HG03342 (cell line): ENCODE results near the gene ORM2.
"Not testable (repeated sequence)": the region's sequence is repeated elsewhere in the genome, so short reads cannot be mapped to it uniquely, and the experiment has no call there.

Source experiments
- ATAC-seq: cut with Tn5 transposase; IDR thresholded peaks from one replicate; pipeline ENCODE4 v1.9.1; 2021; ENCODE audit warnings: mild to moderate bottlenecking, moderate library complexity; ENCODE audit not compliant: unreplicated experiment

ORM2 gene

DNA sequence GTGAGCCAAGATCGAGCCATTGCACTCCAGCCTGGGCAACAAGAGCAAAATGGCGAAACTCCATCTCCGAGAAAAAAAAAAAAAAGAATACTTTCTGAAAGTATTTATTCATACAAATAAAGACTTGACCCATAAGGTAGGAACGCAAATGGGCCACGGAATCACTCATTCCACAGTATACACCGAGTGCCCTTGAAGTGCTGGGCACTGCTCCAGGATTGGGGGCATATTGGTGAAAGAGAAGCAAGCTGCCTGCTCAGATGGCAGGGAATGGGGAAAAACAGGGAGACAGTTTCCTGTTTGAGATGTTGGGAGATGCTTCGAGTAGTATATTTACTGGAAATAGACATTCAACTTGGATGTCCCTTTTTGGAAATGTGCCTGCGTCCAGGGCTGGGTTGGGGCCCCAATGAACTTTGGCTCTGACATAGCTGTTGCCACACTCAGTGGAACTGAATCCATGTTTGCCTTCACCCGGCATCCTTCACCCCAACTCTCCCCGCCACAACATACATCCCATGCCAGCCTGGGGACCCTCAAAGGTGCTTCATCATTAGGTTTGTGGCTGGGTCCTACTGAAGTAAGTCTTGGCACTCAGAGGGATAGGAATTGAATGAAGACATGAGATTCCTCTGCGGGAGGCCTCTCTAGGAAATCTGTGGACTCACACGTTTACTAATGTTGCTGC, 588 bp upstream of the ORM2 start:
- ATAC-seq, result not testable (repeated sequence)

DNA sequence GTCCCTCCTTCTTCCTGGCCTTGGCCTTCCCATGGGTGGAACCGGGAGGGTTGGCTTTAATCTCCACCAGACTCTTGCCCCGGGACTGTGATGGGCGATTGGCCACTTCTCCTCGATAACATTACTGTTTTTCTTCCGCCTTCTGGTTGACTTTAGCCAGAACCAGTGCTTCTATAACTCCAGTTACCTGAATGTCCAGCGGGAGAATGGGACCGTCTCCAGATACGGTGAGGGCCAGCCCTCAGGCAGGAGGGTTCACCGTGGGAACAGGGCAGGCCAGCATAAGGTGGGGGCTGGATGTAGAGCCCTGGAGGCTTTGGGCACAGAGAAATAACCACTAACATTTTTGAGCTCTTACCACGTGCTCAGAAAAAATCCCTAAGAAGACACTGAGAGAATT, 967 bp downstream of the ORM2 start:
- no peak for ATAC-seq

DNA sequence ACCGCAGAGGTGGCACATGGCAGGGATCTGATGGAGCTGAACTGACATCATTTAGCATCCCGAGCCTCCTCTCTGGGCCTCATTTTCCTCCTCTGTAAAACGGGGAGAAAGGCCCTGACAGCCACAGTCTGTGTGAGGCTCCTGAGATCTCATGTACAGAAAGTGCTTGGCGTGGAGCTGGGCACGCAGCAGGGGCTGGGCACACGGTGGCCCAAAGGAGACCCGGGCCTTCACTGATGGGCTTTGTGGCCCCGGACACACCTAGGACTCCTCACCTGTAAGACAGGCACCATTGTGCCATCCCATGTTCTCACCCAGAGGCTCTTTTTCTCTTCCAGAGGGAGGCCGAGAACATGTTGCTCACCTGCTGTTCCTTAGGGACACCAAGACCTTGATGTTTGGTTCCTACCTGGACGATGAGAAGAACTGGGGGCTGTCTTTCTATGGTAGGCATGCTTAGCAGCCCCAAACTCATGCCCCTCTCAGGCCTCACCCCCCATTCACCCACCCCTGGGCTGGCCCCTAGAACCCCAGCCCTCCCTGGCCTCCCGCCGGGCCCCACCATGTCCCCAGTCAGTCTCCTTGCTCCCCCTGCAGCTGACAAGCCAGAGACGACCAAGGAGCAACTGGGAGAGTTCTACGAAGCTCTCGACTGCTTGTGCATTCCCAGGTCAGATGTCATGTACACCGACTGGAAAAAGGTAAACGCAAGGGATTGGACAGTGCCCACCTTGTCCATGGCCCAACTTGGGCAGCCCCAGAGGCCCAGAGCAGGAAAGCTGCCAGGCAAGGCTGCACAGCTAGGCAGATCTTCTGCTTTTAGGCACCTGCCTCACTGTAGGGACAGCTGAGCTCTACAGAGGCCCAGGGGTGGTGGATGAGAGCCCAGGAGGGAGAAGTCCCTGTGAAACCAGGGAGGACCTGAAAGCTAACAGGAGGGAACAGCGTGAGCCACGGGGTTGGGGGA, 1.8 kb downstream of the ORM2 start:
- ATAC-seq, result not testable (repeated sequence)

DNA sequence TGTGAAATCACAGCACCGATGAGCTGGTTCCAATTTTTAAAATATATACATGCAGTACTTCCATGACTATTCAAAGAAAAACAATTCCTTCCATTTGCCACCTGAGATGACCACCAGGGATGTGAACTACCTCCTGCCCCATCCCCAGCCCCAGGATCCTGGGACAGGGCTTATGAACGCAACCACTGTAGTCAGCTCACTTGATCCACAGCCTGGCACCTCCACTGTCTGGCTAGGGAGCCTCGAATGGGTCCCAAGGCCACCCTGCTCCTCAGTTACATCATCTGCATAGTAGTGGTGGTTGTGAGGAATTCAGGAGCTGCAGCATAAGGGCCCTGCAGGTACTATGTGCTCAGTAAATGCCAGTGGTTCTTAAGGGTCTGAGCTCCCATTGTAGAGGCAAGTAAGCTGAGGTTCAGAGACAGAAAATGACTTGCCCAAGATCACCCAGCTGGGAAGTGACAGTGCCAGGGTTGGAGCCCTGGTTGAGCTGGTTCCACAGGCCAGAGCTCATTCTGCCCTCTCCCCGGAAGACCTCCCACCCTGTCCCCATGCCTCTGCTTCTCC, 2.9 kb downstream of the ORM2 start:
- ATAC-seq, result not testable (repeated sequence)

DNA sequence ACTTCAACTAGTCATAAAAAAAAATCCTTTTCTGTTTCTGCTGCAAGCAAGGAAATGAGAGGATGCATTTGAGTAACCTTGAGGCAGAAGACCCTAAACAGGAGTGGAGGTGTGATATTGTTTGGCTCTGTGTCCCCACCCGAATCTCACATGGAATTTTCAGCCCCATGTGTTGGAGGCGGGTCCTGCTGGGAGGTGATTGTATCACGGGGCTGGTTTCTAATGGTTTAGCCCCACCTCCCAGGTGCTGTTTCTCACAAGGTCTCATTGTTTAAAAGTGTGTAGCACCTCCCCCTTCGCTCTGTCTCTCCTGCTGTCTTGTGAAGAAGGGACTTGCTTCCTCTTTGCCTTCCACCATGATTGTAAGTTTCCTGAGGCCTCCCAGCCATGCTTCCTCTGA, 4.0 kb downstream of the ORM2 start:
- not testable (repeated sequence) for ATAC-seq

DNA sequence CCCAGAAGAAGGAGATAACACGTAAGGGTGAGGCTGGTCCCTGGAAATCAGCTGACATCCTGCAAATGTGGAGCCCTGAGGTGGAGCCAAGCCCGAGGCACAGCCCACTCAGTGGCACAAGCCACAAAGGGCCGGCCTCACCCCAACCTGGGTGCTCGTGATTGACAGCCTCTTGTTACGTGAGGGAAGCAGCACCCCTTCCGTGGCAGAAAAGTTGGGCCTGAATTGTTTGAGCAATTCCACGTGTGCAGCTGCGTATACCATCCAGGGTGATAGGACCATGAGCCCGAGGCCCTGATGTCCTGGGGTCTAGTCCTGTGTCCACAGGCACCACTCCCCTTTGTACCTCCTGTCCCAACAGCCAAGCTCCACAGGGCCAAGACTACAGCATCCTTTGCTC, 4.8 kb downstream of the ORM2 start:
- ATAC-seq, result no peak

DNA sequence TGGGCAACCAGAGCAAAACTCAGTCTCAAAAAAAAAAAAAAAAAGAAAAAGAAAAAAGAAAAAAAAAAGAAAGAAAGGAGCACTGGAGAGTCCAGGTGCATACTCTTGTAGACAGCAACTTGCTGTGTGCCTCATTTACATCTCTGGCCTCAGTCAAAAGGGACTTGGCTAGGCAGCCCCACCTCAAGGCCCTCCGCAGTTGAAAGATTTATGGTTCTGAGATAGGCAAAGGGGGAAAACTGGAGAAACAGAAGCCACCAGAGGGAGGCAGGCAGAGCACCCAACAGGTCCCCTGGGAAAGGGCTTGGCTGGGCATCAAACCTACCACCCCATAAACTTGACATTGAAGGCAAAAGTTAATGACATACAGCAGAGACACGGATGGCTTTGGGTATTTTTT, 6.1 kb downstream of the ORM2 start:
- ATAC-seq, result no peak

DNA sequence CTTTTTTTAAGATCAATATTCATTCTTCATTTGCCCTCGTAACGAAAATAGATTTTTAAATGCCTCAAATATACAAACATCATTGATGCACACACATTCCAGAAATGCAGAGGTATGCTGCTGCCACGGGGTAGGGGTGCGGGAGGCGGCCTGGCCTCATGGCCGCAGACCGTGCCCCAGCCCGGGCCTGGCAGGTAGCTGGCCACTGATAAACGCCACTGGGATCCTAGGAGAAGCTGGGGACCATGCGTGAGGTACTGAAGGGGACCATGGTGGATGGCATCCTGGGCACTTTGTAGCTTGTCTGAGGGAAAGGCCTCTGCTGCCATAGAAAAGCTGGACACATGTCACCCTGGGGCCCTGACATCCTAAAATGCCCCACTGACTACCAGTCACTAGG, 6.5 kb downstream of the ORM2 start:
- ATAC-seq, result no peak

DNA sequence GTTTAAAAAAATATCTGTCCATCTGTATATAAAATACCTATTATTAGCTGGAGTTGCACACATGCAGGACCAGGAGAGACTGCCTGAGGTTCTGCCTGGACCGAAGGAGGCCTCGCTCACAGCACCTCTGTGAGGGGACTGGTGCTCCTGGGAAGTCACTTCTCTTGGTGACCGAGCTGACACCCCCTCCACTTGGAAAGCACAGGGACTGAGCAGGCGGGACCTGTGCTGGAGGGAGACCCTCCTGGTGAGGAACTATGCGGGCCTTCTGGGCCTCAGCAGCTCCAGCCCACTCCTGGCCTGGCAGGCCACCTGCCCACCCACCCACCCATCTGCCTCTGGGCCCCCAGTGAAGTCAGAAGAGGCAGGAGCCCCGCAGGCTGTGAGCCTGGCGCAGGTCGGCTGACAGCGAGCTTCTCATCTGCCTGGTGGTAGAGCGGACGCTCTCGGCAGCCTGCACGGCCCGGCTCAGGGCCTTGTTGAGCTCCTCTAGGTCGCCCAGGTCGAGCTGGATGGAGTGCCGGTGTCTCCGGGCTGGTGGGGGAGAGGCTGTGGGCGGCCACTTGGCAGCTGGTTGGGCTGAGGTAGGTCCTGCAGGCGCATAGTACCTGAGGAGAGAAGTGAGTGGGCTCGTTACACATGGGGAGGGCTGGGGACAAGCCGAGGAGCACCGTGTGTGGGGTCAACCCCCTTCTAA, 7.2 kb downstream of the ORM2 start:
- ATAC-seq, result no peak

DNA sequence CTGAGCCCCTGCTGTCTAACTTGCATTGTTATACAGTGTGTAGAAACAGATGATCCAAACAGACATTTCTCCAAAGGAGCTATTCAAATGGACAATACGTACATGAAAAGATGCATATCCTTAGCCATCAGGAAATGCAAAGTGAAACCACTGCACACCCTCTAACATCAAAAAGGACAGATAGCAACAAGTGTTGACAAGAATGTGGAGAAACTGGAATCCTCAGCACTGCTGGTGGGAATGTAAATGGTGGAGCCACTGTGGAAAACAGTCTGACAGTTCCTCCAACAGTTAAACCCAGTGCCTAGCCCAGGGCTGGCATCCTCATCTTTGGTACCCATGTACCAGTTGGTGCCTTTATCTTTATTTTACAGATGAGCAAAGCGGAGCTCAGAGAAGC, 8.5 kb downstream of the ORM2 start:
- no peak for ATAC-seq

DNA sequence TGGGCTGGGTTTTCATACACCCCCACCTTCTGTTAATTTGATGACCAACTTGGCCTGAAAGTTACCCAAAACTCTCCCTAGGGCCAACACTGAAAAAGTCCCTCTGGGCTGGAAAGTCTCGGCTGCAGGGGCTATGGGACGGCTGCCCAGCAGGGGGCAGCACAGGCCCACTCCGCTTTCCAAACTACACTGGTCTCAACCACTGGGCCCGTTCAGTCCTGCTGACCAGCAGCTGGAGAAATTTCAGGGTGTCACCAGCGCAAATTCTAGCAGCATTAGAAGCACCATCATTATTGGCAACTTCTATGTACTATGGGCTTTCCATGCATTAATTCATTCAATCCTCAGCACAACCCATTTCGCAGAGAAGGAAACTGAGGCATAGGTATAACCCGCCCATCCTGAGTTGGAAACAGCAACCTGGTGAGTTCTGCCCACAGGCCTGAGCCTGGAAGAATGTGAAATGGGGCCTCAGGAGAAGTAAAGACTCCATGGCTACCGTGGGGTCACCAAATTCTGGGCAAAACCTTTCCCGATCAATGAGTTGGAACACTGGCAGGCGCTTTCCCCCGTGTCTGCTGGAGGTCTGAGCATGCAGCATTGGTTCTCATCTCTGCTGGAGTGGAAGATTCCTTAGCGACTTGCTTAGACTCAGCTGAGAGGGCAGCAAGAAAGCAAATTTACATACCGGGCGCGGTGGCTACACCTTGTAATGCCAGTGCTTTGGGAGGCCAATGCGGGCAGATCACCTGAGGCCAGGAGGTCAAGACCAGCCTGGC, 9.7 kb downstream of the ORM2 start:
- ATAC-seq, result peak; percentile 62

DNA sequence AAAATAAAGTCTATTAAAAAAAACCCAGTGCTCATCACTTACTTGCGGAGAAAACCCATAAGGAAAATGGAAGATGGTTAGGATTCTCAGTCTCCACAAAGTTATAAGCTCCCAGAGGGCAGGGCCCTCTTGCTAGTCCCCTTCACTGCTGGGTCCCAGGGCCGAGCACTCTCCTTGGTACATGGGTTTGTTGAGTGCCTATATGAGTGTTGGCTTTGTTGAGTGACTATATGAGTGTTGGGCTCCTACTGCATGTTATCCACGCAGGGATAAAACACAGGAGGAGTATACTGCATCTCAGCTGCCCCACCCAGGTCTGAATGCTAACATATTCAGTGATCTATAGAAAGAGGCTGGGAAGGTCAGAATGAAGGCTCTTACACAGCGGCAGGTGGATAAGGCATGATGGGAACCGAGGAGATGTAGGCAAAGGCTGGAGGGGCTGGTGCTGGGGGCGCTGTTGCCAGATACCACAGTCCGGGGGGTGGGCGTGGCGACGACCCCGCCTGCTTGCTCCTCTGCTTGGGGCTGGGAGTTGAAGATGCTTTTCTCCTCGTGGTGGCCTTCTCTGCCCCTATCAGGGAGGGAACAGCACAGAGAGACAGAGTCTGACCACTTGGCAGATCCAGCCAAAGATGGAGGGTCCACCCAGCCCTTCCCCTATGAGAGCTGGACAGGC, 11.6 kb downstream of the ORM2 start:
- ATAC-seq, result no peak

DNA sequence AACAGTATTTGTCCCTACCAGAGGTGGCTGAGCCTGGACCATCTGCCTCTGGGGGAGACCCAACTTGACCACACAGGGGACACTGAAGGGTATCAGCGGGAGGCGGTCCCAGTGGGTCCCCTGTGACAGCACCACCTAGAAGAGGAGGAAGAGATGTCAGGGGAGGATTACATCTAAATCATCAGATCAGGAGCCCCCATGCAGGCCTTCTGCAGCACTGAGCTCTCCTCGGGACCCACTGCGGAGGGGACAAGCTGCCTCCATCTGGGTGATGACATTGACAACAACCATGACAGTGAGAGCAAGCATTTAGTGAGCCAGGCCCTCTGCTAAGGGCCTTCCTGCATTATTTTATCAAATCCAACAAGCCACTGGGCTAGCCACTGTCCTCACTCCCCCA, 12.3 kb downstream of the ORM2 start:
- no peak for ATAC-seq

DNA sequence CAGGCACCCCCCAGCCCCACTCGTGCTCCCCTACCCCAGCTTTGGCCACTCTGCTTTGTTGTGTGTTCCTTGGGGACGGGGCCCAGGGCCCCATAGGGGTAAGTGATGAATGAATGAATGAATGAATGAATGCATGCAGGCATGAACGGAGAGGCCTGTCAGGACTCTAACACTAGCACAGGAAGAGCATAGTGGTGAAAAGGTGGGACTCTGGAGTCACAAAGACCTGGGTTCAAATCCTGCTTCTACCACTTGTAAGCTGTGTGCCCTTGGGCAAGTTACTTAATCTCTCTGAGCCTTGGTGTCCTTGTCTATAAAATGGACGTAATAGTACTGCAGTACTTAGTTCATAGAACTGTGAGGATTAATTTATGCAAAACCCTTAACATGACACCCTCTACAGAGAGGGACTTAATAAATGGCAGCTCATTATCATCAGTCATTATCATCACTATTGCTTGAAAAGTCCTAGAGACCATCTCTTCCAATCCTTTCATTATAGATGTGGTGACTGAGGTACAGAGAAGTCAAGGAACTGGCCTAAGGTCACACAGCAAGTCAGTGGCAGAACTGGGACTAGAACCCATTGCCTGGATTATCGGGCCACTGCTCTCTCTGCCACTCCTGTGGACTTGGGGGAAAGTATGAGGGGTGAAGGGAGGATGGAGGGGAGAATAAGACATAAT, 13.2 kb downstream of the ORM2 start:
- ATAC-seq, result no peak

DNA sequence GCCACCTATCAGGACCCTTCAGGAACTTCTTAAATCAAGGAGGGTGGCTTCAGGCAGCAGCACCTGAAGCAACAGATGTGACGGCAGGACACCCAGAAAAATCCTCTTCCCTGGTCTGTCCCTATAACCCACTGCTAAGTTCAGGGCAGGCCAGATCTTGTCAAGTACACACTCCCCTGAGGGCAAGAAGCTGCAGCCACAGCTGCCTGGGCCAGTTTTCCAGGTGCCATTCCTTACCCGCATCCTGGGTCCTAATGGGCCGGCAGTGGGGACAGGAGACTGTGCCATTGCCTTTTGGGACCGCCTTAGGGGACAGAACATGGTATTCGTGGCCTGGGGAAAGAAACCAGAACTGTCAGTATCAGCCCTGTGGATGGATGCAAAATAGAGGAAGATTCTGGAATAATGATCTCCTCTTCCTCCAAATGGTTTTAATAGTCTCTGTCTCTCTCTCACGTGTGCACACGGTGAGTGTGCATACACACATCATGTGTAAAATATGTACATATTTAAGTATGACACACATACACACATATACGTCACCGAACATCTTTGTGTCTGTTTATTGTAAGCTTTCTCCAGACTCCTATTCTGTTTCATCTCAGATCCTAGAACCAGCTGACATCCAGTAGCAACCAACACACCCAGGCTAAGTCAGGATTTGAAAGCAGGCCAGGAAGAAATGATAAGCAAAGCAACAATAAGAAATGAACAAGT, 14.0 kb downstream of the ORM2 start:
- ATAC-seq, result no peak

DNA sequence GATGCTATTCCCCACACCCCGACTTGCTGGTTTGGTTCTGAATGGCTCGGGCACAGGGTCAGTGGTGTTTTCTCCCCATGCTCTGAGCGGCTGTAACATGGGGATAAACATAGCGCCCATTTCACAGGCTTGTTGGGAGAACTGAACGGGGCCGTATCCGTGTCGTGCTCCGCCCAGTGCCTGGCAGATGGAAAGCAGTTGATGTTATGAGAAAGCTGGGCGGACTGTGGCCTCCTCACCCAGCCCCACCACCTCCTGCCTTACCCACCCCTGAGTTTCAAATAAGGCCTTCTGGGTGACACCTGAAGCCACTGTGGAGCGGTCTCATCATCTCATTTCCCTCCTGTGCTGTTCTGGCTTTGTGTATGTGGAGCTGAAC, 14.5 kb downstream of the ORM2 start:
- no peak for ATAC-seq

DNA sequence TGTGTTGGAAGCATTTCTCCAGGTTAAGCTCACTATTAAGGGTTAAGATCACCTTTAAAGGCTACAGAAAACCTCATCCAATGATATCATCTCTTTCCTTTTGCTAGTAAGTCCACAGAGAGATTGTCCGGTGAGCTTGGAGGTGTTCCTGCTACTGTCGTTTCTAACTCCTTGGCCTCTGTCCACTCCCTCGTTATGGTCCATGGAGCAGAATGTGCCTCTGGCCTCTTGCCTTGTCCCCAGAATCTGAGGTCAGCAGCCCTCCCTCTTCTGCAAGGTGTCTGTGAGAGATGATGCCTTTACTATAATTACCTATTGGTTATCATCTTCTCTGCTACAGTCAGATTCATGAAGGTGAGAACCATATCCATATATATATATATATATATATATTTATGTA, 15.0 kb downstream of the ORM2 start:
- no peak for ATAC-seq

DNA sequence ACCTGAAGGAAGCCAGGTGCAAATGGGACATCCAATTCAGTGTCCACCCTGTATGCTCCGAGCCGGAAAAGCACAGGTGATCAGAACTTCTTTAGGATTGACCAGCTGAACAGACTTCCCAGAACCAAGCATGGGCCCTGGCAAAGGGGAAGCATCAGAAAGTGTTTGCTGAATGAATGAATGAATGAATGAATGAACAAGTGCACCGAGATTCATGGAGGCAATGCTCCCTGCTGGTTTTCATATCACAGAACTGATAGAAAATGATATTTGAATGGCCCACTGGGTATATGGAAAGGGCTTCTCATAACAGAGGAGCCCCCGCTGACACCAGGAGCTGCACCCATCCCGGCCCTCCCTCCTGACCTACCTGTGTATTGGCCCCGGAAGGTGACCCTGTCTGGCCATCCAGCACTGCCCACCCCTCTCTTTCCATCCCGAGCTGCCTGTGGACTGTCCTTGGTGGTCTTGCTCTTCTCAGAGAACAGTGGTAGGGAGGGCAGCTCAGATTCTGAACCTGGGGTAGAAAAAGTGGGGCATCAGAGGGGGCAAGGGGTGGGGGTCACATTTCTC, 15.9 kb downstream of the ORM2 start:
- ATAC-seq, result no peak
